Right lobe of liver (tissue), 6 donors: ENCODE measurements around the gene KLF13. TPM values are rescaled to one million over a fixed set of nuclear protein-coding genes. Genes with fewer than 3 reads are reported as not detected.

ENCODE experiments used
- ATAC-seq, 4 donors: fragments of 200-7000 bp; cut with Tn5 transposase; one replicate each; pipeline ENCODE4 v1.9.1; 2020; ENCODE audit warnings: mild to moderate bottlenecking in 4 of 4, moderate library complexity in 4 of 4
- DNase-seq, 3 donors: peaks; one replicate each; pipeline ENCODE4 v3.0.0-alpha.2; 2020
- H3K27ac ChIP-seq, 3 donors: fragments of 200-600 bp; one replicate each; pipeline ENCODE4 v1.8.0; 2022
- H3K27me3 ChIP-seq, 2 donors: fragments of 200-600 bp; one replicate each; pipeline ENCODE4 v1.8.0; 2022
- H3K36me3 ChIP-seq, 4 donors: fragments of 200-600 bp; sonication (generic) in 1 of 4; one replicate each; pipeline versions ENCODE4 v1.5.1 to v1.8.0; 2017 to 2022; ENCODE audit warnings: control low read depth in 1 of 4
- H3K4me1 ChIP-seq, 4 donors: fragments of 200-600 bp; sonication (generic) in 1 of 4; one replicate each; pipeline versions ENCODE4 v1.5.1 to v1.8.0; 2017 to 2022; ENCODE audit warnings: control low read depth in 1 of 4
- H3K4me3 ChIP-seq, 3 donors: fragments of 200-600 bp; one replicate each; pipeline ENCODE4 v1.8.0; 2022
- H3K9me3 ChIP-seq, 4 donors: fragments of 200-600 bp; sonication (generic) in 1 of 4; one replicate each; pipeline versions ENCODE4 v1.5.1 to v1.8.0; 2017 to 2022; ENCODE audit warnings: control low read depth in 1 of 4
- POLR2A ChIP-seq: fragments of 450-650 bp; IDR thresholded peaks from one replicate; pipeline ENCODE4 v1.6.1; 2017; ENCODE audit warnings: antibody characterized with exemption, mild to moderate bottlenecking
- WGBS: methylation state at CpG from one replicate; pipeline ENCODE4 v1.1.6; 2018; ENCODE audit warnings: low coverage, low lambda C conversion rate; ENCODE audit not compliant: insufficient coverage; ENCODE audit errors: missing lambda C conversion rate; 5-methylcytosine and 5-hydroxymethylcytosine counted together
- intact Hi-C, 2 donors: fragments of 100-400 bp; cut with DNase I; formaldehyde crosslinking; loops; one replicate each; pipeline versions ENCODE4 v1.11.2 to v1.14.1; 2022
- total RNA-seq, 6 experiments: library from RNA; depleted of rRNA in 2 of 6; stranded (reverse); fragments of >200 nt in 2 of 6; fragmentation: NEBNext Ultra II Directional in 3 of 6; extraction: Animal tissue kit (Norgen Biotek cat#: 25700) in 3 of 6; gene quantifications; one replicate each; pipeline versions ENCODE4 v1.1.0 to v1.2.4, GENCODE V29; 2016 to 2023
- TF ChIP-seq, protein P1 (sequence below), 4 donors: fragments of 200-600 bp in 3 of 4; fragments of 450-650 bp in 1 of 4; IDR thresholded peaks; one replicate each; pipeline versions ENCODE4 v1.5.1 to v1.8.0; 2016 to 2022; ENCODE audit warnings: antibody characterized with exemption in 4 of 4, mild to moderate bottlenecking in 2 of 4
- donor health status: DM: no; HTN: yes; CAD: no.
- donor health status: DM: no; HTN: no; CAD: no.
- donor health status: DM: no; HTN: no; CAD: no.
- donor health status: DM: no; HTN: yes; CAD: no.
- donor health status: DM: no; HTN: yes; CAD: no.

KLF13 gene
- total RNA-seq, 6 experiments from 2014 or later = 22.7 to 66.2 (median 28.5) TPM

GRCh38 chr15:31379042-31379441 is 52.4 kb downstream of the KLF13 start:
- intact Hi-C loops = no loop called here

GRCh38 chr15:31379577-31379976 is 52.9 kb downstream of the KLF13 start:
- TF ChIP-seq, protein P1, sequence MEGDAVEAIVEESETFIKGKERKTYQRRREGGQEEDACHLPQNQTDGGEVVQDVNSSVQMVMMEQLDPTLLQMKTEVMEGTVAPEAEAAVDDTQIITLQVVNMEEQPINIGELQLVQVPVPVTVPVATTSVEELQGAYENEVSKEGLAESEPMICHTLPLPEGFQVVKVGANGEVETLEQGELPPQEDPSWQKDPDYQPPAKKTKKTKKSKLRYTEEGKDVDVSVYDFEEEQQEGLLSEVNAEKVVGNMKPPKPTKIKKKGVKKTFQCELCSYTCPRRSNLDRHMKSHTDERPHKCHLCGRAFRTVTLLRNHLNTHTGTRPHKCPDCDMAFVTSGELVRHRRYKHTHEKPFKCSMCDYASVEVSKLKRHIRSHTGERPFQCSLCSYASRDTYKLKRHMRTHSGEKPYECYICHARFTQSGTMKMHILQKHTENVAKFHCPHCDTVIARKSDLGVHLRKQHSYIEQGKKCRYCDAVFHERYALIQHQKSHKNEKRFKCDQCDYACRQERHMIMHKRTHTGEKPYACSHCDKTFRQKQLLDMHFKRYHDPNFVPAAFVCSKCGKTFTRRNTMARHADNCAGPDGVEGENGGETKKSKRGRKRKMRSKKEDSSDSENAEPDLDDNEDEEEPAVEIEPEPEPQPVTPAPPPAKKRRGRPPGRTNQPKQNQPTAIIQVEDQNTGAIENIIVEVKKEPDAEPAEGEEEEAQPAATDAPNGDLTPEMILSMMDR (IDR thresholded peaks at IDR 0.05) = no peak
- TF ChIP-seq POLR2A = no peak
- ATAC-seq (no peak), DNase-seq (no peak)
- intact Hi-C loops = no loop called here
- Histone ChIP-seq H3K27ac (no peak overlapping the region), H3K27me3 (no peaks in the 10 kb centered on the region), H3K36me3 (peaks cover 0 to 4% (median 0%) of the 10 kb centered on the region in 4 donors), H3K4me3 (no peak overlapping the region), H3K4me1 (peaks cover 0 to 18% (median 8%) of the 10 kb centered on the region in 4 donors), H3K9me3 (no peaks in the 10 kb centered on the region)
- 94% methylated on average over 8 of the region's 8 CpGs for WGBS

More at GRCh38 chr15:31379042-31379441, 52.4 kb downstream of the KLF13 start:
- WGBS = 77% methylated on average over 6 of the region's 6 CpGs
- Histone ChIP-seq H3K36me3 (peaks cover 0 to 4% (median under 1%) of the 10 kb centered on the region in 4 donors), H3K4me3 (no peak overlapping the region), H3K9me3 (no peaks in the 10 kb centered on the region), H3K27me3 (no peaks in the 10 kb centered on the region), H3K4me1 (peaks cover 0 to 18% (median 8%) of the 10 kb centered on the region in 4 donors), H3K27ac (no peak overlapping the region)
- ATAC-seq (no peak), DNase-seq (no peak)
- no peak for TF ChIP-seq POLR2A
- TF ChIP-seq, protein P1 (IDR thresholded peaks at IDR 0.05) = no peak

DNA sequence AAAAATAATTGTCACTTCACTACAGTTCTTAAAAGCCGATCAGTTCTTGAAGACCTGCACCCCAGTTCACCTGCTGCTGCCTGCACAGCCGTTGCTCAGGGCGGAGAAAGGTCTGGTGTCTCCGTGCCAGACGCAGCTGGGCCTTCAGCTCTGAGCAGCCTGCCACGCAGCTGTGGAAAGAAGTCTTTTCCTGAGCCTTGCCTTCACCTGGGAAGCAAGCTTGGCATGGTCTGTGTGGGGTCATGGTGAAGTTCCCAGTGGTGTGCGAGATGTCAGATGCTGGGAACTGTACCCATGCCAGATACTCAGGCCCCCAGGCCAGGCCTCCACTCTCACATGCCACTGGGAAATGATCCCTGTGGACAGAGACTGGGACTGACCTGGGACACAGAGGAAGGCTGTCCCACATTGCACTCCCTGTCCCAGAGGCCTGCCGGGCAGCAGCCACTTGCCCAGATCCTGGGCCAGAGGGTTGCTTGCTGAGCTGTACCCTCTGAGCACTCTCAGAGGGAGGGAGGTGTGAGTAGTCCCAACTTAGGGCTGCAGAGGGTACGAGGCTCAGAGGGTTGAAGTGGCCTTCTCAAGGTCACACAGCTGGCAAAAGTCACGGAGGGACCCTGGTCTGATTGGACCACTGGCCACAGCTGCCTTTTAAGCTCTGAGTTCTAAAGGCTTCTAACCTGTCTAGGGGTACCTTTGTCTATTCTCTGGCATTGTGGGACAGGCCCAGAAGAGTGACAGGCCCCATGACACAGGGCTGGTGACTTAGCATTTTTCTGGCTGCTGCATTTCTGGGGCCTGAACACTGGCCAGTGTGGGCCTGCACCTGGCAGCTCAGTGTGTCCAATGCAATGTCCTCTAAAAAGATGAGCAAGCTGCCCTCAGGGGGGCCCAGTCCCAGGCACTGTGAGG is 55.4 kb downstream of the KLF13 start:
- no peaks in the 10 kb centered on the region for H3K27me3 ChIP-seq
- peaks cover 0 to 3% (median 0%) of the 10 kb centered on the region in 4 donors for H3K36me3 ChIP-seq
- intact Hi-C loops = no loop called here
- WGBS = 73% methylated on average over 6 of the region's 10 CpGs
- H3K9me3 ChIP-seq = no peaks in the 10 kb centered on the region
- H3K4me3 ChIP-seq = no peak overlapping the region
- DNase-seq (no peak), ATAC-seq (peak; percentile 54 to 60 (median 59))
- H3K27ac ChIP-seq = peak overlapping the region in 2 of 3 donors; percentile 65 to 79
- H3K4me1 ChIP-seq = peaks cover 0 to 19% (median 8%) of the 10 kb centered on the region in 4 donors
- TF ChIP-seq POLR2A = no peak
- TF ChIP-seq, protein P1 (IDR thresholded peaks at IDR 0.05) = no peak

GRCh38 chr15:31382713-31383045 is 56.0 kb downstream of the KLF13 start:
- WGBS = no CpG with 5 or more reads among the region's 5 CpGs
- Histone ChIP-seq H3K9me3 (no peaks in the 10 kb centered on the region), H3K27me3 (no peaks in the 10 kb centered on the region), H3K4me3 (no peak overlapping the region), H3K4me1 (peaks cover 0 to 24% (median 10%) of the 10 kb centered on the region in 4 donors), H3K27ac (peak overlapping the region in 2 of 3 donors; percentile 65 to 79), H3K36me3 (peaks cover 0 to 3% (median 0%) of the 10 kb centered on the region in 4 donors)
- TF ChIP-seq, protein P1 (IDR thresholded peaks at IDR 0.05) = no peak
- TF ChIP-seq POLR2A = no peak
- intact Hi-C loops = no loop called here
- ATAC-seq (peak; percentile 32 to 50 (median 36)), DNase-seq (no peak)
